SU-DHL-6 (cell line): ENCODE results near the gene BLM.

ENCODE experiments used
- CTCF ChIP-seq: fragments of 200-600 bp; sonication (generic); IDR thresholded peaks from one replicate; pipeline ENCODE4 v1.5.1; 2017; ENCODE audit warnings: antibody characterized with exemption, mild to moderate bottlenecking, low read length, moderate library complexity; ENCODE audit not compliant: insufficient read depth, poor library complexity, severe bottlenecking
- EZH2phosphoT487 ChIP-seq: fragments of 200-600 bp; sonication (generic), shearing (Covaris generic); conservative IDR thresholded peaks from 2 replicates; pipeline ENCODE4 v1.6.1; 2018; ENCODE audit warnings: mild to moderate bottlenecking, antibody characterized with exemption, low read length, moderate library complexity, mixed read lengths

- TF ChIP-seq CTCF (no peak), EZH2phosphoT487 (no peak)
Observed at GRCh38 chr15:90819390-90819789, 102.2 kb downstream of the BLM start.
